BLaER1 treated with 17β-estradiol and CSF1 and Interleukin-3, amounts not matched to agents 10 nM and 100 nM (cell line): ENCODE measurements around the gene VGF.
"Not testable (repeated sequence)": the region's sequence is repeated elsewhere in the genome, so short reads cannot be mapped to it uniquely, and the experiment has no call there.

Experiments
- H3K27ac ChIP-seq, 11 experiments: shearing (Covaris generic); formaldehyde crosslinking; 2 replicates each; pipeline ENCODE4 v1.8.1; 2022
- H3K27me3 ChIP-seq, 11 experiments: shearing (Covaris generic); formaldehyde crosslinking; 2 replicates each; pipeline ENCODE4 v1.8.1; 2022
- H3K36me3 ChIP-seq, 11 experiments: shearing (Covaris generic); formaldehyde crosslinking; 2 replicates each; pipeline ENCODE4 v1.8.1; 2022
- H3K4me1 ChIP-seq, 10 experiments: shearing (Covaris generic); formaldehyde crosslinking; 2 replicates each; pipeline ENCODE4 v1.8.1; 2022
- H3K4me2 ChIP-seq, 11 experiments: shearing (Covaris generic); formaldehyde crosslinking; 2 replicates each; pipeline ENCODE4 v1.8.1; 2022
- H3K4me3 ChIP-seq, 10 experiments: shearing (Covaris generic); formaldehyde crosslinking; 2 replicates each; pipeline ENCODE4 v1.8.1; 2022
- H3K9ac ChIP-seq, 11 experiments: shearing (Covaris generic); formaldehyde crosslinking; 2 replicates each; pipeline ENCODE4 v1.8.1; 2022
- H3K9me3 ChIP-seq, 11 experiments: shearing (Covaris generic); formaldehyde crosslinking; replicated peaks in 1 of 11; 2 replicates each; pipeline ENCODE4 v1.8.1; 2022
- H4K20me1 ChIP-seq, 11 experiments: shearing (Covaris generic); formaldehyde crosslinking; 2 replicates each; pipeline ENCODE4 v1.8.1; 2022
- Cebpa-rat ChIP-seq, 11 experiments: shearing (Covaris generic); IDR thresholded peaks; 2 replicates each; pipeline ENCODE4 v1.8.1; 2022

Gene VGF

DNA sequence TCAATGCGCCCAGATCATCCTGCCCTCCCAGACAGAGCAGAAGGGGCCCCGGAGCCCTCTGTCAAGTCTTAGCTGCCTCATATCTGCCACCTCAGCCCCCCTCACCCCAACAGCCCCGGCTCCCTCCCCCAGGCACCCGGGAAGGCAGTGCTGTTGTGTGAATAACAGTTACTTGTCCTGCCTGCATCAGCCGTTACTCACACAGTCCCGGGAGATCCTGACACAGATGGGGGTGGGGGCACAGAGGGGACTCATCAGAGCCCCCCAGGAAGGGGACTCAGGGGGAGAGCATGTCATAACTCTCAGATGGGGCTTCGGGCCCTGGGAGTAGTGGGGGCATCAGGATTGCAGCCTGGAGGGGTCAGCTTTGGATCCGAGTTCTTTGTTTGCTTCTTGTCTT, 50.9 kb downstream of the VGF start:
- Histone ChIP-seq H3K36me3 (no peaks in the 10 kb centered on the region), H4K20me1 (no peaks in the 10 kb centered on the region; a peak in 2 of 22 replicates), H3K9me3 (no peaks in the 10 kb centered on the region), H3K4me1 (peaks cover 0 to 37% (median 14%) of the 10 kb centered on the region in 10 experiments; a peak in 15 of 20 replicates), H3K4me3 (no peak overlapping the region), H3K4me2 (peak overlapping the region in 7 of 11 experiments; percentile 1 to 51 (median 37); a peak in 11 of 22 replicates), H3K27me3 (no peaks in the 10 kb centered on the region), H3K9ac (peak overlapping the region in 2 of 11 experiments; percentile 9 to 24; a peak in 1 of 22 replicates), H3K27ac (no peak overlapping the region)
- TF ChIP-seq Cebpa-rat (IDR thresholded peaks at IDR 0.05) = no peak

- H3K9me3 ChIP-seq = no peaks in the 10 kb centered on the region
- H3K4me2 ChIP-seq = peak overlapping the region in 7 of 11 experiments; percentile 1 to 51 (median 37); a peak in 10 of 22 replicates
- H3K4me3 ChIP-seq = no peak overlapping the region
- peaks cover 2 to 37% (median 18%) of the 10 kb centered on the region in 10 experiments for H3K4me1 ChIP-seq
- TF ChIP-seq Cebpa-rat (IDR thresholded peaks at IDR 0.05) = no peak
- no peak overlapping the region for H3K9ac ChIP-seq
- no peaks in the 10 kb centered on the region; a peak in 2 of 22 replicates for H4K20me1 ChIP-seq
- H3K27ac ChIP-seq = no peak overlapping the region
- no peaks in the 10 kb centered on the region for H3K36me3 ChIP-seq
- H3K27me3 ChIP-seq = peaks cover 0 to 3% (median 0%) of the 10 kb centered on the region in 11 experiments; a peak in 1 of 22 replicates
Measured at GRCh38 chr7:101113836-101114235, 51.5 kb downstream of the VGF start.

DNA sequence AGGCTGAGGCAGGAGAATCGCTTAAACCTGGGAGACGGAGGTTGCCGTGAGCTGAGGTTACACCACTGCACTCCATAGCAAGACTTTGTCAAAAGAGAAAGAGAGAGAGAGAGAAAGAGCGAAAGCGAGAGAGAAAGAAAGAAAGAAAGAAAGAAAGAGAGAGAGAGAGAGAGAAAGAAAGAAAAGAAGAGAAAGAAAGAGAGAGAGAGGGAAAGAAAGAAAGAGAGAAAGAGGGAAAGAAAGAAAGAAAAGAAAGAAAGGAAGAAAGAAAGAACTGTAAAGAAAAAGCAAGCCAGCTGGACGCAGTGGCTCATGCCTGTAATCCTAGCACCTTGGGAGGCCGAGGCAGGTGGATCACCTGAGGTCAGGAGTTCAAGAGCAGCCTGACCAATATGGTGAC, 52.2 kb downstream of the VGF start:
- H3K9ac ChIP-seq, H4K20me1 ChIP-seq, H3K27ac ChIP-seq, H3K4me2 ChIP-seq, H3K4me3 ChIP-seq, H3K9me3 ChIP-seq, H3K36me3 ChIP-seq, H3K27me3 ChIP-seq: not testable (repeated sequence)
- peaks cover 9 to 43% (median 25%) of the 10 kb centered on the region in 10 experiments for H3K4me1 ChIP-seq
